Neural cell (in vitro differentiated cells): ENCODE results near the gene PRKAR1A. TPM values are rescaled to one million over a fixed set of nuclear protein-coding genes. Genes with fewer than 3 reads are reported as not detected.

Experiments used
- H2AFZ ChIP-seq: fragments of 200-600, 300-800 bp; sonication (generic), shearing (Covaris generic); 2 replicates; pipeline ENCODE4 v1.6.0; 2014; ENCODE audit warnings: low read depth, mild to moderate bottlenecking, antibody characterized with exemption, low read length, moderate library complexity
- H3F3A ChIP-seq: fragments of 200-600 bp; shearing (Covaris generic); 2 replicates; pipeline ENCODE4 v1.6.1; 2016; ENCODE audit warnings: mild to moderate bottlenecking, moderate library complexity, mixed read lengths, antibody characterized with exemption, low read length; ENCODE audit not compliant: insufficient read depth, poor library complexity, severe bottlenecking
- H3K27ac ChIP-seq: fragments of 200-600, 300-800 bp; sonication (generic), shearing (Covaris generic); 2 replicates; pipeline ENCODE4 v1.5.1; 2014; ENCODE audit warnings: mild to moderate bottlenecking, low read length, moderate library complexity
- H3K27me3 ChIP-seq: fragments of 300-800, 200-600 bp; sonication (generic), shearing (Covaris generic); 2 replicates; pipeline ENCODE4 v1.6.0; 2014; ENCODE audit warnings: mild to moderate bottlenecking, low read depth, low read length, moderate library complexity; ENCODE audit not compliant: insufficient read depth
- H3K36me3 ChIP-seq: fragments of 300-800, 200-600 bp; sonication (generic), shearing (Covaris generic); 2 replicates; pipeline ENCODE4 v1.5.1; 2014; ENCODE audit warnings: mild to moderate bottlenecking, antibody characterized with exemption, low read length, moderate library complexity; ENCODE audit not compliant: insufficient read depth
- H3K4me2 ChIP-seq: fragments of 300-800, 200-600 bp; sonication (generic), shearing (Covaris generic); 2 replicates; pipeline ENCODE4 v1.6.0; 2014; ENCODE audit warnings: mild to moderate bottlenecking, low read length
- H3K4me3 ChIP-seq: fragments of 300-800, 200-600 bp; sonication (generic), shearing (Covaris generic); 2 replicates; pipeline ENCODE4 v1.5.1; 2014; ENCODE audit warnings: mild to moderate bottlenecking, low read length, moderate library complexity
- H3K79me2 ChIP-seq: fragments of 200-600 bp; shearing (Covaris generic); replicated peaks from 2 replicates; pipeline ENCODE4 v1.6.0; 2014; ENCODE audit warnings: mild to moderate bottlenecking, low read length, moderate library complexity; ENCODE audit not compliant: insufficient read depth
- H3K9ac ChIP-seq: fragments of 300-800, 200-600 bp; sonication (generic), shearing (Covaris generic); 2 replicates; pipeline ENCODE4 v1.6.1; 2016; ENCODE audit warnings: mild to moderate bottlenecking, low read length, mixed read lengths
- H3K9me2 ChIP-seq: fragments of 200-600 bp; shearing (Covaris generic); 2 replicates; pipeline ENCODE4 v1.6.1; 2016; ENCODE audit warnings: mild to moderate bottlenecking, low read length, mixed read lengths; ENCODE audit not compliant: insufficient read depth
- H3K9me3 ChIP-seq: fragments of 200-600, 300-800 bp; sonication (generic), shearing (Covaris generic); 2 replicates; pipeline ENCODE4 v1.6.1; 2016; ENCODE audit warnings: mild to moderate bottlenecking, mixed run types, low read length, moderate library complexity, mixed read lengths
- H4K20me1 ChIP-seq: fragments of 200-600 bp; shearing (Covaris generic); 2 replicates; pipeline ENCODE4 v1.6.1; 2016; ENCODE audit warnings: mild to moderate bottlenecking, mixed run types; ENCODE audit not compliant: insufficient read depth
- CTCF ChIP-seq: fragments of 450-650 bp; IDR thresholded peaks from 2 replicates; pipeline ENCODE4 v1.5.1; 2014; ENCODE audit warnings: antibody characterized with exemption, mild to moderate bottlenecking, moderate library complexity; ENCODE audit not compliant: poor library complexity, severe bottlenecking
- EP300 ChIP-seq: fragments of 450-650 bp; conservative IDR thresholded peaks from 2 replicates; pipeline ENCODE4 v1.6.1; 2014; ENCODE audit warnings: antibody characterized with exemption, mild to moderate bottlenecking, moderate library complexity; ENCODE audit not compliant: poor library complexity, severe bottlenecking
- EZH2 ChIP-seq: fragments of 200-600, 300-800 bp; shearing (Covaris generic), sonication (generic); IDR thresholded peaks from 2 replicates; pipeline ENCODE4 v1.6.1; 2014; ENCODE audit warnings: antibody characterized with exemption, low read length, borderline replicate concordance, mild to moderate bottlenecking; ENCODE audit not compliant: insufficient read depth, poor library complexity, severe bottlenecking
- MXI1 ChIP-seq: fragments of 450-650 bp; conservative IDR thresholded peaks from 2 replicates; pipeline ENCODE4 v1.6.1; 2014; ENCODE audit warnings: antibody characterized with exemption, mild to moderate bottlenecking; ENCODE audit not compliant: poor library complexity, severe bottlenecking
- POLR2AphosphoS5 ChIP-seq: IDR thresholded peaks from 2 replicates; pipeline ENCODE4 v1.6.1; 2012
- RAD21 ChIP-seq: fragments of 450-650 bp; conservative IDR thresholded peaks from 2 replicates; pipeline ENCODE4 v1.6.1; 2014; ENCODE audit warnings: antibody characterized with exemption, mild to moderate bottlenecking, moderate library complexity
- REST ChIP-seq: IDR thresholded peaks from 2 replicates; pipeline ENCODE4 v1.6.1; 2012; ENCODE audit warnings: borderline replicate concordance
- SMC3 ChIP-seq: fragments of 450-650 bp; conservative IDR thresholded peaks from 2 replicates; pipeline ENCODE4 v1.6.1; 2014; ENCODE audit warnings: antibody characterized with exemption, mild to moderate bottlenecking, moderate library complexity; ENCODE audit not compliant: poor library complexity
- TAF1 ChIP-seq: IDR thresholded peaks from 2 replicates; pipeline ENCODE4 v1.6.1; 2012; ENCODE audit warnings: low read depth
- polyA plus RNA-seq: library from polyadenylated mRNA; depleted of rRNA; stranded (reverse); fragments of >200 nt; gene quantifications from 2 replicates; pipeline ENCODE4 v1.2.3, GENCODE V29; 2014

Gene PRKAR1A
- polyA plus RNA-seq, 1 donor from 2014 or later, result 539 TPM

- no peaks in the 10 kb centered on the region for H3K79me2 ChIP-seq
- no peak overlapping the region for H3K27ac ChIP-seq
- H3K4me3 ChIP-seq, result no peak overlapping the region
- H3K9me2 ChIP-seq, result no peaks in the 10 kb centered on the region
- H4K20me1 ChIP-seq, result no peaks in the 10 kb centered on the region
- H3K27me3 ChIP-seq, result no peaks in the 10 kb centered on the region
- H3K4me2 ChIP-seq, result no peak overlapping the region
- no peaks in the 10 kb centered on the region for H3K36me3 ChIP-seq
- no peak for TF ChIP-seq CTCF
- TF ChIP-seq REST, result no peak
- no peak for TF ChIP-seq TAF1
- no peak for TF ChIP-seq EP300
- TF ChIP-seq SMC3, result no peak
- TF ChIP-seq RAD21, result no peak
- TF ChIP-seq EZH2, result no peak
- TF ChIP-seq MXI1, result no peak
- no peak for TF ChIP-seq POLR2AphosphoS5
- H3F3A ChIP-seq, result no peaks in the 10 kb centered on the region
- no peak overlapping the region for H3K9ac ChIP-seq
- H2AFZ ChIP-seq, result no peak overlapping the region
- H3K9me3 ChIP-seq, result no peaks in the 10 kb centered on the region
Observed at GRCh38 chr17:68562736-68563135, 50.5 kb downstream of the PRKAR1A start.

GRCh38 chr17:68564415-68565111 lies 52.3 kb downstream of the PRKAR1A start:
- no peaks in the 10 kb centered on the region for H3K9me3 ChIP-seq
- no peak overlapping the region for H3K4me3 ChIP-seq
- no peak overlapping the region for H3K4me2 ChIP-seq
- H3K9me2 ChIP-seq, result no peaks in the 10 kb centered on the region
- H3K36me3 ChIP-seq, result no peaks in the 10 kb centered on the region
- no peak overlapping the region for H3K9ac ChIP-seq
- H4K20me1 ChIP-seq, result no peaks in the 10 kb centered on the region
- H2AFZ ChIP-seq, result no peak overlapping the region
- no peaks in the 10 kb centered on the region for H3K27me3 ChIP-seq
- TF ChIP-seq SMC3, result no peak
- TF ChIP-seq TAF1, result no peak
- TF ChIP-seq POLR2AphosphoS5, result no peak
- TF ChIP-seq EP300, result no peak
- no peak for TF ChIP-seq CTCF
- no peak overlapping the region for H3K27ac ChIP-seq
- no peaks in the 10 kb centered on the region for H3K79me2 ChIP-seq
- no peaks in the 10 kb centered on the region for H3F3A ChIP-seq
